Measurements from ENCODE around the gene POU2F1. TPM values are rescaled to one million over a fixed set of nuclear protein-coding genes. Genes with fewer than 3 reads are reported as not detected.

POU2F1 gene
- total and polyA plus RNA-seq, 2 donors (not counting 1 experiment from before 2014, with no cell fraction given): 5.2 to 48.8 TPM

DNA sequence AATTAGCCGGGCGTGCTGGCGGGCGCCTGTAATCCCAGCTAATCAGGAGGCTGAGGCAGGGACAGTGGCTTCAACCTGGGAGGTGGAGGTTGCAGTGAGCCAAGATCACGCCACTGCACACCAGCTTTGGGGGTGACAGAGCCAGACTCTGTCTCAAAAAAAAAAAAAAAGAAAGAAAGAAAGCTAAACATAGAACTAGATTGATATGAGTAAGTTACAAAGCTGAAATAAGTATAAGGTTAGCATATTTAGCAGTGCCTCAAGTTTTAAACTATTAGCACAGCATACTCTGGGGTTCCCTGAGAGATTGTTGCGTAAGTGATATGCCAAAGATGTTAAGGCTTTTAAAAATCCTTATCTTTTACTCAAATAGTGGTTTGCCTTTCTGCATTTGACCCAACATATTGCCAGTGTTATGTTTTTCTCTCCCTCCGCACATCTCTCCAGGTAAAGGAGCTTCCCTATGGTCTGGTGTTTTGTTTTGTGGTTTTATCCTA lies 171.6 kb downstream of the POU2F1 start:
- H3K4me2 ChIP-seq (replicated peaks; ENCODE audit: low read depth, low read length, poor library complexity, severe bottlenecking): no peak overlapping the region
- H3K9me3 Mint-ChIP-seq (ENCODE audit: insufficient read depth): no peaks in the 10 kb centered on the region
- no peak overlapping the region for H3K27ac ChIP-seq (ENCODE audit: low read length in 2 of 2)
- intact Hi-C loops (cut with micrococcal nuclease): no loop called here
- no peaks in the 10 kb centered on the region for H3K27me3 ChIP-seq (replicated peaks in 1 of 4; ENCODE audit: control extremely low read depth in 1 of 4, control insufficient read depth in 3 of 4, insufficient read depth in 4 of 4, low read length in 3 of 4)
- WGBS (ENCODE audit: insufficient coverage): no CpG with 5 or more reads among the region's 7 CpGs
- H3K79me2 ChIP-seq (ENCODE audit: control insufficient read depth, insufficient read depth, low read length): no peaks in the 10 kb centered on the region
- TF ChIP-seq, protein P1, sequence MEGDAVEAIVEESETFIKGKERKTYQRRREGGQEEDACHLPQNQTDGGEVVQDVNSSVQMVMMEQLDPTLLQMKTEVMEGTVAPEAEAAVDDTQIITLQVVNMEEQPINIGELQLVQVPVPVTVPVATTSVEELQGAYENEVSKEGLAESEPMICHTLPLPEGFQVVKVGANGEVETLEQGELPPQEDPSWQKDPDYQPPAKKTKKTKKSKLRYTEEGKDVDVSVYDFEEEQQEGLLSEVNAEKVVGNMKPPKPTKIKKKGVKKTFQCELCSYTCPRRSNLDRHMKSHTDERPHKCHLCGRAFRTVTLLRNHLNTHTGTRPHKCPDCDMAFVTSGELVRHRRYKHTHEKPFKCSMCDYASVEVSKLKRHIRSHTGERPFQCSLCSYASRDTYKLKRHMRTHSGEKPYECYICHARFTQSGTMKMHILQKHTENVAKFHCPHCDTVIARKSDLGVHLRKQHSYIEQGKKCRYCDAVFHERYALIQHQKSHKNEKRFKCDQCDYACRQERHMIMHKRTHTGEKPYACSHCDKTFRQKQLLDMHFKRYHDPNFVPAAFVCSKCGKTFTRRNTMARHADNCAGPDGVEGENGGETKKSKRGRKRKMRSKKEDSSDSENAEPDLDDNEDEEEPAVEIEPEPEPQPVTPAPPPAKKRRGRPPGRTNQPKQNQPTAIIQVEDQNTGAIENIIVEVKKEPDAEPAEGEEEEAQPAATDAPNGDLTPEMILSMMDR (IDR thresholded peaks at IDR 0.05): no peak
- TF ChIP-seq EZH2 (IDR thresholded peaks at IDR 0.05; ENCODE audit: borderline replicate concordance, insufficient read depth, low read depth, low read length, poor library complexity, severe bottlenecking): no peak
- H3K4me1 Mint-ChIP-seq: no peaks in the 10 kb centered on the region
- H3K4me1 ChIP-seq (ENCODE audit: control insufficient read depth in 2 of 2, insufficient read depth in 2 of 2, low read length in 2 of 2): no peaks in the 10 kb centered on the region
- DNase-seq: no peak
- ATAC-seq (ENCODE audit: low read depth): no peak
- ChIA-PET CTCF (interaction anchor here (1.0 to 1.3 kb wide), 2 partner anchors 51 to 124 kb away, joined by 3 read pairs; no protein-coding TSS in a partner anchor), POLR2A (no interaction called here)
- no peak overlapping the region for H3K27ac Mint-ChIP-seq
- no peak overlapping the region for H3K4me3 ChIP-seq (ENCODE audit: control extremely low read depth in 1 of 5, extremely low read depth in 1 of 5, insufficient read depth in 1 of 5, low read depth in 2 of 5, low read length in 4 of 5)
- no peak overlapping the region for H2AFZ ChIP-seq (ENCODE audit: insufficient read depth, low read depth, low read length, poor library complexity, severe bottlenecking)
- peaks cover 11 to 42% of the 10 kb centered on the region in 2 experiments for H3K36me3 ChIP-seq (replicated peaks in 1 of 2; ENCODE audit: control extremely low read depth in 1 of 2, control insufficient read depth in 1 of 2, extremely low read depth in 1 of 2, insufficient read depth in 2 of 2, low read length in 1 of 2)
- no peak overlapping the region for H3K4me3 Mint-ChIP-seq
- H4K20me1 ChIP-seq (ENCODE audit: control insufficient read depth, insufficient read depth, low read length, poor library complexity, severe bottlenecking): no peaks in the 10 kb centered on the region
- H3K9me3 ChIP-seq (ENCODE audit: control extremely low read depth in 1 of 3, control insufficient read depth in 2 of 3, insufficient read depth in 1 of 3, low read length in 2 of 3): no peaks in the 10 kb centered on the region
- no peak overlapping the region for H3K9ac ChIP-seq (ENCODE audit: low read length)
- no peaks in the 10 kb centered on the region for H3K27me3 Mint-ChIP-seq

DNA sequence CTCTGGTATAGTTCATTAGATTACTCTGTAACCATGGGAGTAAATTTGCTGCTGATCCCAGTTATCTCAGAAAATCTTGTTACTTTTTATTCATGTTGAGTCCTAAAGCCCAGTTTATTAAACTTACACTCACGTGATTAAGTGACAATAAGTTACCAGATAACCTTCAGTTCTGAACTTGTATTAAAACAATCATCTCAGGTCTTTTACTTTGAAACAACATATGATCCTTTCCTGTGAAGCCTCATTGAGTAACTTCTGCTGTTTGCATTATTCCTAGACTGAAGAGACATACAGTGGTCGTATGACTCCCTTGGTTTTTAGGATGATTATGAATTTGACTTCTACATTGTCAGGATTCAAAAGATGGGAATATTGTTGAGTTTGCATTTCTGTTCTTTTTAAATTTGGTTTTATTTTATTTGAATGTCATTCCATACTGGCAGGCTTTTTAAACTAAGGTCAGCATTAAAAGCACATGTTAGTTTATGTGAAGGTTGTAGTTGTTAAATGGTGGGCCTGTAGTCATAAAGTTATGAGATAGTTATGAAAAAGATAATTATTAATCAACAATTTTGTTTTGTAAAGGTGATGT lies 179.8 kb downstream of the POU2F1 start:
- Mint-ChIP-seq H3K4me1 (no peaks in the 10 kb centered on the region), H3K27ac (no peak overlapping the region), H3K9me3 (ENCODE audit: insufficient read depth) (no peaks in the 10 kb centered on the region), H3K27me3 (no peaks in the 10 kb centered on the region), H3K4me3 (no peak overlapping the region)
- H3K27me3 ChIP-seq (replicated peaks in 1 of 4; ENCODE audit: control extremely low read depth in 1 of 4, control insufficient read depth in 3 of 4, insufficient read depth in 4 of 4, low read length in 3 of 4): no peaks in the 10 kb centered on the region
- no peaks in the 10 kb centered on the region for H4K20me1 ChIP-seq (ENCODE audit: control insufficient read depth, insufficient read depth, low read length, poor library complexity, severe bottlenecking)
- no peak overlapping the region for H3K4me2 ChIP-seq (replicated peaks; ENCODE audit: low read depth, low read length, poor library complexity, severe bottlenecking)
- ChIA-PET CTCF (interaction anchor here (0.7 to 4.7 kb wide), 18 partner anchors 9 to 157 kb away, joined by 3 to 75 read pairs (median 10); partner anchors contain the start of gene CREG1), POLR2A (no interaction called here)
- 63% methylated on average over 1 of the region's 2 CpGs for WGBS (ENCODE audit: insufficient coverage)
- H3K4me1 ChIP-seq (ENCODE audit: control insufficient read depth in 2 of 2, insufficient read depth in 2 of 2, low read length in 2 of 2): no peaks in the 10 kb centered on the region
- TF ChIP-seq EZH2 (IDR thresholded peaks at IDR 0.05; ENCODE audit: borderline replicate concordance, insufficient read depth, low read depth, low read length, poor library complexity, severe bottlenecking): no peak
- TF ChIP-seq, protein P1 (IDR thresholded peaks at IDR 0.05): no peak
- ATAC-seq (ENCODE audit: low read depth) (no peak), DNase-seq (no peak)
- H3K27ac ChIP-seq (ENCODE audit: low read length in 2 of 2): no peak overlapping the region
- intact Hi-C loops (cut with micrococcal nuclease): no loop called here
- no peak overlapping the region for H2AFZ ChIP-seq (ENCODE audit: insufficient read depth, low read depth, low read length, poor library complexity, severe bottlenecking)
- H3K9me3 ChIP-seq (ENCODE audit: control extremely low read depth in 1 of 3, control insufficient read depth in 2 of 3, insufficient read depth in 1 of 3, low read length in 2 of 3): no peaks in the 10 kb centered on the region
- H3K9ac ChIP-seq (ENCODE audit: low read length): no peak overlapping the region
- H3K79me2 ChIP-seq (ENCODE audit: control insufficient read depth, insufficient read depth, low read length): no peaks in the 10 kb centered on the region
- no peak overlapping the region for H3K4me3 ChIP-seq (ENCODE audit: control extremely low read depth in 1 of 5, extremely low read depth in 1 of 5, insufficient read depth in 1 of 5, low read depth in 2 of 5, low read length in 4 of 5)
- H3K36me3 ChIP-seq (replicated peaks in 1 of 2; ENCODE audit: control extremely low read depth in 1 of 2, control insufficient read depth in 1 of 2, extremely low read depth in 1 of 2, insufficient read depth in 2 of 2, low read length in 1 of 2): peaks cover 10 to 65% of the 10 kb centered on the region in 2 experiments
